ENCODE data around the gene GLYAT. TPM values are rescaled to one million over a fixed set of nuclear protein-coding genes. Genes with fewer than 3 reads are reported as not detected.
A peak's percentile ranks its signal among the peaks of the same experiment; 100 is the strongest.
"Not testable (repeated sequence)": the region's sequence is repeated elsewhere in the genome, so short reads cannot be mapped to it uniquely, and the experiment has no call there.

GLYAT gene
- total RNA-seq, 2 donors from 2014 or later, result not detected

DNA sequence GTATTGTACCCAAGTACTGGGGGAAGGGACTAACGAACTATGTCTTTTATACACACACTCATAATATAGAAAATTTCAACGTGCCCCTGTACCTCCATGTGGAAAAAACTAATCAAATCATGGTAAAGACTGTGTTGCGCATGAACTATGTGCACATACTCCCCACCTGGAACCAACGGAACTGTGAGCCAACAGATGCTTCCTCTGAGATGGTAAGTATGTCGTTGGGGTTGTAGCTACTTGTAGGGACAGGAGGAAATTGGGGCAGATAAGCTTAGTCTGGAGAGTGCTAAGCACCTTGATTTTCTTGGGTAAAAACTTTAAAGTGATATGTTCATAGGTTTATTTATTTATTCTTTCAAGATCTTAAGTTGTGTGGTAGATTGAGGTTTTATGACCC, 40.1 kb downstream of the GLYAT start:
- intact Hi-C loops (cut with DNase I), result no loop called here
- no peak for DNase-seq (ENCODE audit: low spot score)

DNA sequence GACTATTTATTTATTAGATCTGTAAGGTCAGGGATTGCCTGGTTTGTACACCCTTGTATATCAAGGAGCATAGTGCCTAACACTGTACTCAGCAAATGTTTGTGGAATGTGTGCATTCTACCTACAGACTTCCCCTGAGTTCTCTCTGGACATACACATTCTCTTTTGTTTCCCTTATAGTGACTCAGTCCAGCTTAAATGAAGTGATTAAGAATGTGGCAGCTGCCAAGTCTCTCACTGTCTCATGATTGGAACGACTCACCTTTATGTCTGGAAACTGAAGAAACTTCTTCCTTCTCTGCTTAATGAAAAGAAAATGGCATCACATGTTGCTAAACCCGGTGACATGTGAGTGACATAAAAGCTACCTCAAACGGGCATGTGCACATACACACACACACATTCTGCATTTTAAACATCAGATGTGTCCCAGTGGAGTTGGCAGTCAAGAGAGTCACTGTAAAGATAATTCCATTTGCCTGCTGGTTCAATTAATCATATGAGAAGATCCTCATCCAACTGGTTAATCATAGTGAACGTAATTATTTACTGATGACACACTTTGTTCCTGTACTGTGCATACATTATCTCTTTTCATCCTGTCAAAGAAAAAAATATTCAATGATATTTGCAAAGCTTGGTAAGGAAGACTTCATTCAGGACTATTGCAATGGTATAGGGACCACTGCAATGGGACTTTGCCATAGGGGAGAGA, 42.8 kb downstream of the GLYAT start:
- intact Hi-C loops (cut with DNase I), result no loop called here
- DNase-seq (ENCODE audit: low spot score), result no peak

GRCh38 chr11:58685973-58686722, 45.6 kb downstream of the GLYAT start:
- DNase-seq (ENCODE audit: low spot score), result no peak
- intact Hi-C loops (cut with DNase I), result no loop called here

DNA sequence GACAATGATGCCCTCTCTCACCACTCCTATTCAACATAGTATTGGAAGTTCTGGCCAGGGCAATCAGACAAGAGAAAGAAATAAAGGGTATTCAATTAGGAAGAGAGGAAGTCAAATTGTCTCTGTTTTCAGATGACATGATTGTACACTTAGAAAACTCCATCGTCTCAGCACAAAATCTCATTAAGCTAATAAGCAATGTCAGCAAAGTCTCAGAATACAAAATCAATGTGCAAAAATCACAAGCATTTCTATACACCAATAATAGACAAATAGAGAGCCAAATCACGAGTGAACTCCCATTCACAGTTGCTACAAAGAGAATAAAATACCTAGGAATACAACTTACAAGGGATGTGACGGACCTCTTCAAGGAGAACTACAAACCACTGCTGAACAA, 49.1 kb downstream of the GLYAT start:
- DNase-seq (ENCODE audit: low spot score); intact Hi-C loops (cut with DNase I): not testable (repeated sequence)

DNA sequence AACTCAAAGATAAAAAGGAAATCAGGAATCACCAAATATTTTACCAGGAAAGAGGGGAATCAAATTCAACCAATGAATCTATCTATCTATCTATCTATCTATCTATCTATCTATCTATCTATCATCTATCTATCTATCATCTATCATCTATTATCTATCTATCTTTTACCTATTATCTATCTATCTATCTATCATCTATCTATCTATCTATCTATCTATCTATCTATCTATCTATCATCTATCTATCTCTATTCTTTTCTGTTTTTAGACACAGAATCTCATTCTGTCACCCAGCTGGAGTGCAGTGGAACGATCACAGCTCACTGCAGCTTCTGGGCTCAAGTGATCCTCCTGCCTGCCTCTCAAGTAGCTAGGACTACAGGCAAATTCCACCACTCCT, 54.2 kb downstream of the GLYAT start:
- intact Hi-C loops (cut with DNase I), result not testable (repeated sequence)

DNA sequence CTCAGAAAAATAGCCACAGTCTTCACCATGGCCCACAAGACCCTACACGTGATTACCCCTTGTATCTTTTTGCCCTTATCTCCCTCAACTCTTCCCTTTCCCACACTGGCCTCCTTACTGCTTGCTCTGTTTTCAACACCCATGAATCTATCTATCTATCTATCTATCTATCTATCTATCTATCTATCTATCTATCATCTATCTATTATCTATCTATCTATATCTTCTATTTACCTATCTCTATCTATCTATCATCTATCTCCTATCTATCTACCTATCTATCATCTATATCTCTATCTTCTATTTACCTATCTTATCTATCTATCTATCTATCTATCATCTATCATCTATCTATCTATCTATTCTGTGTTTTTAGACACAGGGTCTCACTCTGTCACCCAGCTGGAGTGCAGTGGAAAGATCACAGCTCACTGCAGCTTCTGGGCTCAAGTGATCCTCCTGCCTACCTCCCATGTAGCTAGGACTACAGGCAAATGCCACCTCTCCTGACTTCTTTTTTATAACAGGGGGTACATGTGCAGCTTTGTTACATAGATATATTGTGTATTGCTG, 55.1 kb downstream of the GLYAT start:
- intact Hi-C loops (cut with DNase I), result no loop called here
- no peak for DNase-seq (ENCODE audit: low spot score)

More for the DNA sequence above, 54.2 kb downstream of the GLYAT start:
- not testable (repeated sequence) for DNase-seq (ENCODE audit: low spot score)

GRCh38 chr11:58675334-58676155, 56.2 kb downstream of the GLYAT start:
- DNase-seq (ENCODE audit: low spot score), result peak; percentile 91

GRCh38 chr11:58674609-58675008, 57.1 kb downstream of the GLYAT start:
- intact Hi-C loops (cut with DNase I), result no loop called here
- no peak for DNase-seq (ENCODE audit: low spot score)

More at GRCh38 chr11:58675334-58676155, 56.2 kb downstream of the GLYAT start:
- intact Hi-C loops (cut with DNase I), result no loop called here

- intact Hi-C loops (cut with DNase I), result no loop called here
- DNase-seq (ENCODE audit: low spot score), result no peak
These were observed 59.6 kb downstream of the GLYAT start for GRCh38 chr11:58671983-58672633.

- intact Hi-C loops (cut with DNase I), result no loop called here
- DNase-seq (ENCODE audit: low spot score), result no peak
These were observed 71.7 kb downstream of the GLYAT start for GRCh38 chr11:58659910-58660570.

- intact Hi-C loops (cut with DNase I), result no loop called here
These were observed 72.3 kb downstream of the GLYAT start for GRCh38 chr11:58659404-58659803.

More at GRCh38 chr11:58659404-58659803, 72.3 kb downstream of the GLYAT start:
- DNase-seq (ENCODE audit: low spot score), result no peak

Other genes with a start within 250 kb of the GLYAT start
- not detected for gene OR5B21, start 223.8 kb downstream of the GLYAT start, total RNA-seq
- 10 to 100 TPM in 1 of 2 donors, 1 to 10 TPM in 1; 7.9 to 10.7 TPM for gene LPXN, start 156.1 kb downstream of the GLYAT start, total RNA-seq
- gene ZFP91, start 152.9 kb downstream of the GLYAT start, total RNA-seq, result 10 to 100 TPM; 48.8 to 60.6 TPM
- gene CNTF, start 109.3 kb downstream of the GLYAT start, total RNA-seq, result 1 to 10 TPM; 1.7 to 2.3 TPM
- not detected for gene GLYATL2, start 112.8 kb upstream of the GLYAT start, total RNA-seq
- not detected for gene GLYATL1, start 207.5 kb upstream of the GLYAT start, total RNA-seq

All from posterior vena cava (tissue), 2 donors.